ENCODE measurements around the gene GLI3.

Gene GLI3

GRCh38 chr7:42135728-42136127 is 101.3 kb downstream of the GLI3 start:
- no peak for DNase-seq

GRCh38 chr7:42134276-42134876 is 102.6 kb downstream of the GLI3 start:
- DNase-seq = no peak

GRCh38 chr7:42133321-42133720 is 103.7 kb downstream of the GLI3 start:
- no peak for DNase-seq

GRCh38 chr7:42128703-42129102 is 108.3 kb downstream of the GLI3 start:
- no peak for DNase-seq

- no peak for DNase-seq
These were observed 109.8 kb downstream of the GLI3 start for GRCh38 chr7:42127232-42127622.

- no peak for DNase-seq
These were observed 110.4 kb downstream of the GLI3 start for GRCh38 chr7:42126475-42127231.

- no peak for DNase-seq
These were observed 111.7 kb downstream of the GLI3 start for GRCh38 chr7:42125321-42125720.

- DNase-seq = no peak
These were observed 113.3 kb downstream of the GLI3 start for GRCh38 chr7:42123716-42124115.

GRCh38 chr7:42120191-42120590 is 116.8 kb downstream of the GLI3 start:
- DNase-seq = no peak

GRCh38 chr7:42117201-42117600 is 119.8 kb downstream of the GLI3 start:
- no peak for DNase-seq

- DNase-seq = no peak
These were observed 121.2 kb downstream of the GLI3 start for GRCh38 chr7:42115795-42116194.

- no peak for DNase-seq
These were observed 126.7 kb downstream of the GLI3 start for GRCh38 chr7:42110333-42110732.

GRCh38 chr7:42108803-42109528 is 128.0 kb downstream of the GLI3 start:
- DNase-seq = no peak

- no peak for DNase-seq
These were observed 129.3 kb downstream of the GLI3 start for GRCh38 chr7:42107484-42108240.

GRCh38 chr7:42106562-42106961 is 130.4 kb downstream of the GLI3 start:
- no peak for DNase-seq

GRCh38 chr7:42105554-42106358 is 131.3 kb downstream of the GLI3 start:
- DNase-seq = no peak

- DNase-seq = no peak
These were observed 132.3 kb downstream of the GLI3 start for GRCh38 chr7:42104694-42105093.

- no peak for DNase-seq
These were observed 132.8 kb downstream of the GLI3 start for GRCh38 chr7:42104231-42104630.

- DNase-seq = no peak
These were observed 133.6 kb downstream of the GLI3 start for GRCh38 chr7:42103456-42103855.

- no peak for DNase-seq
These were observed 134.0 kb downstream of the GLI3 start for GRCh38 chr7:42103020-42103419.

GRCh38 chr7:42102301-42102700 is 134.7 kb downstream of the GLI3 start:
- no peak for DNase-seq

GRCh38 chr7:42100156-42100508 is 136.9 kb downstream of the GLI3 start:
- no peak for DNase-seq

Data from stimulated activated CD4-positive, alpha-beta T cell treated with anti-CD3 and anti-CD28 coated beads, Interleukin-4, amount 100 ng/mL, for 4 hours (primary cell).